ENCODE results near the gene EML6. TPM values are rescaled to one million over a fixed set of nuclear protein-coding genes. Genes with fewer than 3 reads are reported as not detected.
A peak's percentile ranks its signal among the peaks of the same experiment; 100 is the strongest.

Gene EML6
- polyA plus RNA-seq, 1 of the 3 experiments (the other 2 are of a cell fraction), result 1.1 TPM

- no peak for TF ChIP-seq ZBTB33 (IDR thresholded peaks at IDR 0.05; ENCODE audit: borderline replicate concordance, low read depth)
- no peak for TF ChIP-seq SIN3A (IDR thresholded peaks at IDR 0.05; ENCODE audit: borderline replicate concordance, low read depth, low read length)
- no peak for TF ChIP-seq EZH2phosphoT487 (IDR thresholded peaks at IDR 0.05; ENCODE audit: borderline replicate concordance, low read depth)
- TF ChIP-seq MXI1 (IDR thresholded peaks at IDR 0.05; ENCODE audit: low read depth, low read length), result peak; percentile 92
- no peak for TF ChIP-seq USF1 (IDR thresholded peaks at IDR 0.05; ENCODE audit: borderline replicate concordance, low read depth)
- TF ChIP-seq NFIC (IDR thresholded peaks at IDR 0.05; ENCODE audit: borderline replicate concordance), result peak; percentile 27; the same call in 1 of the 2 replicates
- TF ChIP-seq SMC3 (IDR thresholded peaks at IDR 0.05; ENCODE audit: low read depth, low read length), result no peak
Measured at GRCh38 chr2:54680397-54681041, 42.9 kb upstream of the EML6 start (continued).

- Histone ChIP-seq H3K27me3 (ENCODE audit: insufficient read depth) (no peaks in the 10 kb centered on the region), H3F3A (replicated peaks; ENCODE audit: insufficient read depth) (no peaks in the 10 kb centered on the region), H3K9me2 (no peaks in the 10 kb centered on the region), H2AFZ (ENCODE audit: low read depth) (no peak overlapping the region), H3K27ac (ENCODE audit: low read depth in 2 of 2, low read length in 1 of 2) (no peak overlapping the region), H4K20me1 (ENCODE audit: insufficient read depth) (no peaks in the 10 kb centered on the region), H3K36me3 (replicated peaks in 1 of 2; ENCODE audit: control insufficient read depth in 1 of 2, insufficient read depth in 2 of 2, low read length in 1 of 2) (no peaks in the 10 kb centered on the region), H3K4me2 (no peak overlapping the region), H3K4me3 (ENCODE audit: low read depth in 2 of 2, low read length in 1 of 2) (no peak overlapping the region), H3K4me1 (ENCODE audit: control insufficient read depth in 1 of 2, insufficient read depth in 2 of 2, low read depth in 1 of 2, low read length in 1 of 2) (peaks cover 4 to 9% of the 10 kb centered on the region in 2 experiments; a peak in 2 of 4 replicates), H3K9ac (no peak overlapping the region), H3K9me3 (no peaks in the 10 kb centered on the region), H3K79me2 (ENCODE audit: insufficient read depth) (no peaks in the 10 kb centered on the region)
- DNase-seq, result no peak
- TF ChIP-seq EP300 (IDR thresholded peaks at IDR 0.05; ENCODE audit: borderline replicate concordance in 1 of 2, low read depth in 1 of 2, low read length in 1 of 2) (no peak), REST (IDR thresholded peaks at IDR 0.05; ENCODE audit: low read depth, low read length) (no peak)
- TF ChIP-seq, protein P1, sequence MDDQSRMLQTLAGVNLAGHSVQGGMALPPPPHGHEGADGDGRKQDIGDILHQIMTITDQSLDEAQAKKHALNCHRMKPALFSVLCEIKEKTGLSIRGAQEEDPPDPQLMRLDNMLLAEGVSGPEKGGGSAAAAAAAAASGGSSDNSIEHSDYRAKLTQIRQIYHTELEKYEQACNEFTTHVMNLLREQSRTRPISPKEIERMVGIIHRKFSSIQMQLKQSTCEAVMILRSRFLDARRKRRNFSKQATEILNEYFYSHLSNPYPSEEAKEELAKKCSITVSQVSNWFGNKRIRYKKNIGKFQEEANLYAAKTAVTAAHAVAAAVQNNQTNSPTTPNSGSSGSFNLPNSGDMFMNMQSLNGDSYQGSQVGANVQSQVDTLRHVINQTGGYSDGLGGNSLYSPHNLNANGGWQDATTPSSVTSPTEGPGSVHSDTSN (IDR thresholded peaks at IDR 0.05), result no peak
- CTCF ChIA-PET, result interaction anchor here (1.6 to 1.7 kb wide), 2 partner anchors 23 kb away, joined by 4 to 7 read pairs; no protein-coding TSS in a partner anchor
- POLR2A ChIA-PET, result no interaction called here
- WGBS (ENCODE audit: low lambda C conversion rate), result 83% methylated on average over 6 of the region's 6 CpGs
Measured at GRCh38 chr2:54681416-54681815, 42.0 kb upstream of the EML6 start.

All from SK-N-SH (cell line).